Measurements from ENCODE around the gene FNDC10. TPM values are rescaled to one million over a fixed set of nuclear protein-coding genes. Genes with fewer than 3 reads are reported as not detected.

Gene FNDC10
- total and polyA plus RNA-seq, 9 of the 15 experiments (the other 6 are each of a cell fraction or from before 2014, with no cell fraction given): 0.08 to 6.3 (median 1.6) TPM

- TF ChIP-seq SMAD2 (IDR thresholded peaks at IDR 0.05; ENCODE audit: low read depth, low read length) (no peak), TSHZ1 (CRISPR knock-in tag; IDR thresholded peaks at IDR 0.05) (no peak), CHD7 (IDR thresholded peaks at IDR 0.05; ENCODE audit: low read depth, low read length) (no peak), YBX1 (IDR thresholded peaks at IDR 0.05) (no peak), ZNF224 (CRISPR knock-in tag; IDR thresholded peaks at IDR 0.05) (no peak), ZNF766 (CRISPR knock-in tag; conservative IDR thresholded peaks at IDR 0.05) (peak; percentile 74; the same call in 1 of the 2 replicates), ZNF830 (CRISPR knock-in tag; IDR thresholded peaks at IDR 0.05) (peak; percentile 81; the same call in 1 of the 2 replicates), KDM2B (CRISPR knock-in tag; IDR thresholded peaks at IDR 0.05) (peak; percentile 48; the same call in 1 of the 2 replicates), NR4A1 (CRISPR knock-in tag; IDR thresholded peaks at IDR 0.05) (no peak), NR4A1 (tag; IDR thresholded peaks at IDR 0.05) (no peak), JUN (IDR thresholded peaks at IDR 0.05; ENCODE audit: borderline replicate concordance, low read depth, low read length) (peak; percentile 59; the same call in 1 of the 2 replicates), JUN (CRISPR knock-in tag; IDR thresholded peaks at IDR 0.05; ENCODE audit: borderline replicate concordance) (no peak; the same call in none of the 2 replicates)
Measured at GRCh38 chr1:1574721-1575537, 25.0 kb downstream of the FNDC10 start, which contains the start of gene SSU72 (continued).

Measured in K562 (cell line).